SK-N-SH (cell line): Measurements from ENCODE around the gene MATK. TPM values are rescaled to one million over a fixed set of nuclear protein-coding genes. Genes with fewer than 3 reads are reported as not detected.

Experiments used
- CTCF ChIA-PET: fragments of 300-600, 350-600 bp; formaldehyde crosslinking; extraction: SDS; loops from one replicate; lab custom pipeline; 2021; lab: Yijun Ruan, JAX
- POLR2A ChIA-PET: fragments of 350-600 bp; sonication (Branson Sonifier 250); formaldehyde crosslinking; extraction: SDS; loops from one replicate; lab custom pipeline; 2020; ENCODE audit warnings: antibody characterized with exemption, inconsistent platforms; lab: Yijun Ruan, JAX
- DNase-seq: peaks from one replicate; pipeline ENCODE4 v3.0.0; 2012
- H2AFZ ChIP-seq: fragments of 200-600 bp; sonication (generic); 2 replicates; pipeline ENCODE4 v1.8.1; 2016; ENCODE audit warnings: antibody characterized with exemption, mild to moderate bottlenecking, low read depth
- H3F3A ChIP-seq: fragments of 200-600 bp; sonication (generic); replicated peaks from 2 replicates; pipeline ENCODE3; 2016; ENCODE audit warnings: antibody characterized with exemption, mild to moderate bottlenecking; ENCODE audit not compliant: insufficient read depth
- H3K27ac ChIP-seq, 2 experiments: fragments of 200-500 bp in 1 of 2; fragments of 200-600 bp in 1 of 2; sonication (Bioruptor generic) in 1 of 2; sonication (generic), shearing (Covaris generic) in 1 of 2; 2 replicates each; pipeline versions ENCODE4 v1.5.1 to v1.6.1; 2014 to 2016; ENCODE audit warnings: low read depth in 2 of 2, inconsistent platforms in 1 of 2, low read length in 1 of 2, mild to moderate bottlenecking in 1 of 2, mixed read lengths in 1 of 2
- H3K27me3 ChIP-seq: fragments of 200-600 bp; sonication (generic), shearing (Covaris generic); 2 replicates; pipeline ENCODE4 v1.6.1; 2016; ENCODE audit warnings: mixed run types; ENCODE audit not compliant: insufficient read depth
- H3K36me3 ChIP-seq, 2 experiments: fragments of 200-500 bp in 1 of 2; fragments of 200-600 bp in 1 of 2; sonication (Bioruptor generic) in 1 of 2; sonication (generic) in 1 of 2; replicated peaks in 1 of 2; 2 replicates each; pipeline versions ENCODE3 to v1.5.1; 2014 to 2016; ENCODE audit warnings: low read length in 1 of 2, mild to moderate bottlenecking in 1 of 2; ENCODE audit not compliant: insufficient read depth in 2 of 2, control insufficient read depth in 1 of 2
- H3K4me1 ChIP-seq, 2 experiments: fragments of 200-500 bp in 1 of 2; fragments of 200-600 bp in 1 of 2; sonication (Bioruptor generic) in 1 of 2; sonication (generic), shearing (Covaris generic) in 1 of 2; 2 replicates each; pipeline versions ENCODE4 v1.5.1 to v1.6.1; 2014 to 2016; ENCODE audit warnings: low read depth in 1 of 2, low read length in 1 of 2, mixed run types in 1 of 2; ENCODE audit not compliant: insufficient read depth in 2 of 2, control insufficient read depth in 1 of 2
- H3K4me2 ChIP-seq: fragments of 200-600 bp; sonication (generic), shearing (Covaris generic); 2 replicates; pipeline ENCODE4 v1.6.1; 2017; ENCODE audit warnings: mixed run types
- H3K4me3 ChIP-seq, 2 experiments: fragments of 200-500 bp in 1 of 2; fragments of 200-600 bp in 1 of 2; sonication (Bioruptor generic) in 1 of 2; sonication (generic), shearing (Covaris generic) in 1 of 2; 2 replicates each; pipeline versions ENCODE4 v1.5.1 to v1.8.1; 2014 to 2016; ENCODE audit warnings: low read depth in 2 of 2, inconsistent platforms in 1 of 2, low read length in 1 of 2, mild to moderate bottlenecking in 1 of 2, mixed read lengths in 1 of 2, moderate library complexity in 1 of 2
- H3K79me2 ChIP-seq: fragments of 200-600 bp; sonication (generic); 2 replicates; pipeline ENCODE4 v1.8.1; 2017; ENCODE audit warnings: mild to moderate bottlenecking; ENCODE audit not compliant: insufficient read depth
- H3K9ac ChIP-seq: fragments of 200-600 bp; sonication (generic); 2 replicates; pipeline ENCODE4 v1.6.1; 2017; ENCODE audit warnings: mixed run types
- H3K9me2 ChIP-seq: fragments of 200-600 bp; sonication (generic); 2 replicates; pipeline ENCODE4 v1.6.1; 2017; ENCODE audit warnings: mixed run types
- H3K9me3 ChIP-seq: fragments of 200-600 bp; sonication (generic); 2 replicates; pipeline ENCODE4 v1.6.1; 2017; ENCODE audit warnings: mixed run types, mild to moderate bottlenecking, moderate library complexity
- H4K20me1 ChIP-seq: fragments of 200-600 bp; sonication (generic); 2 replicates; pipeline ENCODE4 v1.6.1; 2017; ENCODE audit warnings: mild to moderate bottlenecking, mixed run types; ENCODE audit not compliant: insufficient read depth
- CHD2 ChIP-seq: fragments of 150-350 bp; IDR thresholded peaks from 2 replicates; pipeline ENCODE4 v1.6.1; 2018; ENCODE audit warnings: low read length; ENCODE audit not compliant: partially characterized antibody
- CTCF ChIP-seq: fragments of 200-600 bp; sonication (generic); IDR thresholded peaks from 2 replicates; pipeline ENCODE4 v1.6.1; 2017; ENCODE audit warnings: antibody characterized with exemption, mild to moderate bottlenecking, moderate library complexity
- EZH2phosphoT487 ChIP-seq: fragments of 200-600 bp; sonication (generic); IDR thresholded peaks from 2 replicates; pipeline ENCODE4 v1.6.1; 2017; ENCODE audit warnings: low read depth, mixed run types, mild to moderate bottlenecking, antibody characterized with exemption, moderate library complexity, borderline replicate concordance
- FOSL2 ChIP-seq: IDR thresholded peaks from 2 replicates; pipeline ENCODE4 v1.4.0; 2012; ENCODE audit warnings: low read depth, mild to moderate bottlenecking, moderate library complexity, borderline replicate concordance
- MXI1 ChIP-seq: IDR thresholded peaks from 2 replicates; pipeline ENCODE4 v1.6.1; 2012; ENCODE audit warnings: mild to moderate bottlenecking, low read depth, low read length, improper control_type of control experiment
- NRF1 ChIP-seq: IDR thresholded peaks from 2 replicates; pipeline ENCODE4 v1.6.1; 2012; ENCODE audit warnings: low read depth, mild to moderate bottlenecking, low read length
- RXRA ChIP-seq: IDR thresholded peaks from 2 replicates; pipeline ENCODE4 v1.4.0; 2012; ENCODE audit warnings: low read depth, mild to moderate bottlenecking, borderline replicate concordance
- SIN3A ChIP-seq: IDR thresholded peaks from 2 replicates; pipeline ENCODE4 v1.6.1; 2012; ENCODE audit warnings: low read depth, mild to moderate bottlenecking, low read length, moderate library complexity, borderline replicate concordance
- SMC3 ChIP-seq: IDR thresholded peaks from 2 replicates; pipeline ENCODE4 v1.6.1; 2012; ENCODE audit warnings: low read depth, low read length, improper control_type of control experiment
- TCF12 ChIP-seq: IDR thresholded peaks from 2 replicates; pipeline ENCODE4 v1.4.0; 2012
- TEAD4 ChIP-seq: IDR thresholded peaks from 2 replicates; pipeline ENCODE4 v1.4.0; 2012; ENCODE audit warnings: mild to moderate bottlenecking, borderline replicate concordance; ENCODE audit not compliant: insufficient read depth
- YY1 ChIP-seq: IDR thresholded peaks from 2 replicates; pipeline ENCODE4 v1.4.0; 2012; ENCODE audit warnings: low read depth, mild to moderate bottlenecking
- WGBS: methylation state at CpG from one replicate; pipeline ENCODE4 v1.1.6; 2017; ENCODE audit warnings: low lambda C conversion rate; 5-methylcytosine and 5-hydroxymethylcytosine counted together
- polyA plus RNA-seq, 3 experiments: library from polyadenylated mRNA; depleted of rRNA; stranded (reverse); fragments of >200 nt; gene quantifications; 2 replicates each; pipeline ENCODE4 v1.2.3, GENCODE V29; 2012
- TF ChIP-seq, protein P1 (sequence below): IDR thresholded peaks from 2 replicates; pipeline ENCODE4 v1.6.1; 2012; ENCODE audit warnings: mild to moderate bottlenecking, low read depth, low read length, moderate library complexity

MATK gene
- polyA plus RNA-seq, 1 of the 3 experiments (the other 2 are of a cell fraction), result not detected

GRCh38 chr19:3822683-3823349 is 36.6 kb upstream of the MATK start:
- Histone ChIP-seq H3K9me2 (no peaks in the 10 kb centered on the region), H3K9ac (no peak overlapping the region), H3K9me3 (no peaks in the 10 kb centered on the region), H3K4me2 (no peak overlapping the region), H3K4me3 (no peak overlapping the region), H3K4me1 (no peaks in the 10 kb centered on the region; a peak in 1 of 4 replicates), H4K20me1 (no peaks in the 10 kb centered on the region), H3K27ac (no peak overlapping the region), H3F3A (no peaks in the 10 kb centered on the region), H3K36me3 (no peaks in the 10 kb centered on the region), H3K27me3 (peaks cover 6% of the 10 kb centered on the region; the same call in 1 of the 2 replicates), H2AFZ (no peak overlapping the region), H3K79me2 (no peaks in the 10 kb centered on the region)
- POLR2A ChIA-PET, result interaction anchor here (1.2 kb wide), 1 partner anchor 10 kb away, joined by 3 read pairs; no protein-coding TSS in a partner anchor
- TF ChIP-seq TEAD4, result no peak
- no peak for TF ChIP-seq MXI1
- no peak for TF ChIP-seq CTCF
- no peak for TF ChIP-seq SMC3
- TF ChIP-seq CHD2, result no peak
- TF ChIP-seq FOSL2, result no peak
- no peak for TF ChIP-seq NRF1
- TF ChIP-seq EZH2phosphoT487, result no peak
- no peak for TF ChIP-seq RXRA
- TF ChIP-seq, protein P1, sequence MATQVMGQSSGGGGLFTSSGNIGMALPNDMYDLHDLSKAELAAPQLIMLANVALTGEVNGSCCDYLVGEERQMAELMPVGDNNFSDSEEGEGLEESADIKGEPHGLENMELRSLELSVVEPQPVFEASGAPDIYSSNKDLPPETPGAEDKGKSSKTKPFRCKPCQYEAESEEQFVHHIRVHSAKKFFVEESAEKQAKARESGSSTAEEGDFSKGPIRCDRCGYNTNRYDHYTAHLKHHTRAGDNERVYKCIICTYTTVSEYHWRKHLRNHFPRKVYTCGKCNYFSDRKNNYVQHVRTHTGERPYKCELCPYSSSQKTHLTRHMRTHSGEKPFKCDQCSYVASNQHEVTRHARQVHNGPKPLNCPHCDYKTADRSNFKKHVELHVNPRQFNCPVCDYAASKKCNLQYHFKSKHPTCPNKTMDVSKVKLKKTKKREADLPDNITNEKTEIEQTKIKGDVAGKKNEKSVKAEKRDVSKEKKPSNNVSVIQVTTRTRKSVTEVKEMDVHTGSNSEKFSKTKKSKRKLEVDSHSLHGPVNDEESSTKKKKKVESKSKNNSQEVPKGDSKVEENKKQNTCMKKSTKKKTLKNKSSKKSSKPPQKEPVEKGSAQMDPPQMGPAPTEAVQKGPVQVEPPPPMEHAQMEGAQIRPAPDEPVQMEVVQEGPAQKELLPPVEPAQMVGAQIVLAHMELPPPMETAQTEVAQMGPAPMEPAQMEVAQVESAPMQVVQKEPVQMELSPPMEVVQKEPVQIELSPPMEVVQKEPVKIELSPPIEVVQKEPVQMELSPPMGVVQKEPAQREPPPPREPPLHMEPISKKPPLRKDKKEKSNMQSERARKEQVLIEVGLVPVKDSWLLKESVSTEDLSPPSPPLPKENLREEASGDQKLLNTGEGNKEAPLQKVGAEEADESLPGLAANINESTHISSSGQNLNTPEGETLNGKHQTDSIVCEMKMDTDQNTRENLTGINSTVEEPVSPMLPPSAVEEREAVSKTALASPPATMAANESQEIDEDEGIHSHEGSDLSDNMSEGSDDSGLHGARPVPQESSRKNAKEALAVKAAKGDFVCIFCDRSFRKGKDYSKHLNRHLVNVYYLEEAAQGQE, result no peak
- no peak for TF ChIP-seq TCF12
- TF ChIP-seq YY1, result no peak
- no peak for TF ChIP-seq SIN3A
- DNase-seq, result peak; percentile 22
- WGBS, result 71% methylated on average over 12 of the region's 26 CpGs
- CTCF ChIA-PET, result interaction anchor here (0.6 to 2.7 kb wide), 26 partner anchors 8 to 157 kb away, joined by 3 to 26 read pairs (median 6); partner anchors contain the start of gene TJP3
